Pancreas (tissue), 10 donors: ENCODE measurements around the gene SMIM29. TPM values are rescaled to one million over a fixed set of nuclear protein-coding genes. Genes with fewer than 3 reads are reported as not detected.
A peak's percentile ranks its signal among the peaks of the same experiment; 100 is the strongest.

ENCODE experiments used
- ATAC-seq, 4 donors: fragments of 200-7000 bp; cut with Tn5 transposase; one replicate each; pipeline versions ENCODE4 v1.8.0 to v1.9.1; 2020; ENCODE audit warnings: mild to moderate bottlenecking in 4 of 4, moderate library complexity in 4 of 4
- DNase-seq, 6 donors: peaks; one replicate each; pipeline ENCODE4 v3.0.0-alpha.2; 2020
- FAIRE-seq: peaks from 2 replicates; lab custom pipeline; 2012; peaks lifted over from hg19 to GRCh38; lab: Jason Lieb, UNC
- H3K27ac ChIP-seq, 4 donors: fragments of 200-600 bp; sonication (generic); 1 replicate in 3 of 4; 2 replicates in 1 of 4; pipeline versions ENCODE4 v1.5.0 to v1.8.0; 2020
- H3K27me3 ChIP-seq, 4 donors: fragments of 200-600 bp; one replicate each; pipeline ENCODE4 v1.8.0; 2021
- H3K36me3 ChIP-seq, 3 donors: fragments of 200-600 bp; sonication (generic) in 1 of 3; one replicate each; pipeline versions ENCODE4 v1.5.0 to v1.8.0; 2020 to 2021
- H3K4me1 ChIP-seq, 3 donors: fragments of 200-600 bp; one replicate each; pipeline ENCODE4 v1.8.0; 2021
- H3K4me3 ChIP-seq, 4 donors: fragments of 200-600 bp; sonication (generic) in 2 of 4; one replicate each; pipeline versions ENCODE4 v1.5.0 to v1.8.0; 2020 to 2021
- H3K9me3 ChIP-seq, 4 donors: fragments of 200-600 bp; one replicate each; pipeline ENCODE4 v1.8.0; 2021
- CTCF ChIP-seq, 4 donors: fragments of 200-600 bp; sonication (generic) in 3 of 4; IDR thresholded peaks; one replicate each; pipeline versions ENCODE4 v1.5.0 to v1.8.0; 2021; ENCODE audit warnings: antibody characterized with exemption in 4 of 4
- WGBS, 2 donors: extraction: QIAGEN DNeasy Blood & Tissue Kit; methylation state at CpG; one replicate each; pipeline ENCODE4 v1.1.7; 2013; 5-methylcytosine and 5-hydroxymethylcytosine counted together
- intact Hi-C, 3 donors: fragments of 100-400 bp; cut with DNase I; formaldehyde crosslinking; loops; one replicate each; pipeline versions ENCODE4 v1.11.1 to v1.14.2; 2022
- polyA plus RNA-seq, 2 donors: library from polyadenylated mRNA; stranded (reverse); fragments of 200-250 nt; gene quantifications; one replicate each; pipeline ENCODE4 v1.2.3, GENCODE V29; 2013
- total RNA-seq, 6 donors: library from RNA; stranded (reverse); fragmentation: NEBNext Ultra II Directional in 4 of 6; extraction: Animal tissue kit (Norgen Biotek cat#: 25700) in 4 of 6; gene quantifications; one replicate each; pipeline versions ENCODE4 v1.2.1 to v1.2.4, GENCODE V29; 2021 to 2023
- donor health status: healthy with polysubstance abuse.
- donor health status: DM: no; HTN: no; CAD: no; lungs with moderate emphysema.
- donor health status: DM: no; HTN: no; CAD: no.
- donor health status: control.
- donor health status: control.
- donor health status: Bipolar disorder and iron deficiency.
- donor health status: DM: yes; HTN: yes; CAD: no.
- donor health status: DM: no; HTN: no; CAD: no.
- donor health status: DM: no; HTN: no; CAD: no.
- donor health status: DM: yes; HTN: yes; CAD: no.

Gene SMIM29
- total and polyA plus RNA-seq, 8 donors: 5.9 to 35.0 (median 8.2) TPM

GRCh38 chr6:34204693-34205092, 44.1 kb downstream of the SMIM29 start:
- DNase-seq (no peak), ATAC-seq (no peak), FAIRE-seq (no peak)
- Histone ChIP-seq H3K9me3 (no peaks in the 10 kb centered on the region), H3K4me3 (no peak overlapping the region), H3K27me3 (no peaks in the 10 kb centered on the region), H3K36me3 (no peaks in the 10 kb centered on the region), H3K27ac (no peak overlapping the region), H3K4me1 (no peaks in the 10 kb centered on the region)
- intact Hi-C loops: no loop called here
- no peak for TF ChIP-seq CTCF (IDR thresholded peaks at IDR 0.05)
- 85 to 88% methylated on average over 4 of the region's 4 CpGs for WGBS, 2 donors

GRCh38 chr6:34202329-34203201, 46.2 kb downstream of the SMIM29 start:
- H3K9me3 ChIP-seq: no peaks in the 10 kb centered on the region
- TF ChIP-seq CTCF (IDR thresholded peaks at IDR 0.05): no peak
- peak in 1 of 6 donors; percentile 60 for DNase-seq
- H3K27ac ChIP-seq: no peak overlapping the region
- FAIRE-seq: no peak
- H3K4me1 ChIP-seq: no peaks in the 10 kb centered on the region
- WGBS, 2 donors: 62 to 77% methylated on average over 20 of the region's 20 CpGs
- H3K36me3 ChIP-seq: no peaks in the 10 kb centered on the region
- no peaks in the 10 kb centered on the region for H3K27me3 ChIP-seq
- no peak for ATAC-seq
- intact Hi-C loops: no loop called here
- no peak overlapping the region for H3K4me3 ChIP-seq

- intact Hi-C loops: no loop called here
- H3K9me3 ChIP-seq: no peaks in the 10 kb centered on the region
- H3K4me3 ChIP-seq: no peak overlapping the region
- WGBS, 2 donors: 84 to 96% methylated on average over 4 of the region's 4 CpGs
- DNase-seq: no peak
- ATAC-seq: no peak
- no peaks in the 10 kb centered on the region for H3K4me1 ChIP-seq
- no peaks in the 10 kb centered on the region for H3K27me3 ChIP-seq
- H3K27ac ChIP-seq: no peak overlapping the region
- no peak for TF ChIP-seq CTCF (IDR thresholded peaks at IDR 0.05)
- no peaks in the 10 kb centered on the region for H3K36me3 ChIP-seq
- no peak for FAIRE-seq
These were observed 47.2 kb downstream of the SMIM29 start for GRCh38 chr6:34201455-34202107.

GRCh38 chr6:34200340-34200971, 48.4 kb downstream of the SMIM29 start:
- Histone ChIP-seq H3K36me3 (no peaks in the 10 kb centered on the region), H3K27ac (no peak overlapping the region), H3K4me1 (no peaks in the 10 kb centered on the region), H3K27me3 (no peaks in the 10 kb centered on the region), H3K9me3 (no peaks in the 10 kb centered on the region), H3K4me3 (no peak overlapping the region)
- no peak for TF ChIP-seq CTCF (IDR thresholded peaks at IDR 0.05)
- no peak for ATAC-seq
- no peak for DNase-seq
- FAIRE-seq: no peak
- WGBS, 2 donors: 68 to 75% methylated on average over 5 of the region's 5 CpGs
- intact Hi-C loops: no loop called here
